GM10248 (cell line): ENCODE data around the gene HDAC4.

Source experiments
- CTCF ChIA-PET: fragments of 300-600 bp; sonication (Branson Sonifier 250); formaldehyde crosslinking; extraction: SDS; loops from one replicate; lab custom pipeline; 2021; ENCODE audit warnings: antibody characterized with exemption; lab: Yijun Ruan, JAX
- POLR2A ChIA-PET: fragments of 350-650 bp; sonication (Branson Sonifier 250); formaldehyde crosslinking; extraction: SDS; loops from one replicate; lab custom pipeline; 2020; ENCODE audit warnings: antibody characterized with exemption; lab: Yijun Ruan, JAX
- DNase-seq: peaks from one replicate; pipeline ENCODE4 v3.0.0; 2012; ENCODE audit errors: extremely low spot score
- CTCF ChIP-seq: IDR thresholded peaks from 2 replicates; pipeline ENCODE4 v1.5.1; 2012; ENCODE audit warnings: mild to moderate bottlenecking, low read depth; ENCODE audit errors: extremely low read depth, missing control alignments, control extremely low read depth

Gene HDAC4

GRCh38 chr2:239268082-239268481, 132.7 kb downstream of the HDAC4 start:
- CTCF ChIA-PET = interaction anchor here (0.7 to 2.0 kb wide), 7 partner anchors 9 to 753 kb away, joined by 3 to 10 read pairs (median 4); no protein-coding TSS in a partner anchor
- POLR2A ChIA-PET = interaction anchor here (1.2 kb wide), 1 partner anchor 133 kb away, joined by 4 read pairs; the partner anchor contains the start of gene HDAC4
- TF ChIP-seq CTCF = no peak
- no peak for DNase-seq

GRCh38 chr2:239267288-239267951, 133.4 kb downstream of the HDAC4 start:
- peak; percentile 49 for TF ChIP-seq CTCF
- DNase-seq = peak; percentile 85
- POLR2A ChIA-PET = interaction anchor here (1.2 kb wide), 1 partner anchor 134 kb away, joined by 4 read pairs; the partner anchor contains the start of gene HDAC4
- CTCF ChIA-PET = interaction anchor here (0.7 to 2.0 kb wide), 7 partner anchors 8 to 754 kb away, joined by 3 to 10 read pairs (median 4); no protein-coding TSS in a partner anchor

- CTCF ChIA-PET = interaction anchor here (0.8 to 2.0 kb wide), 6 partner anchors 13 to 114 kb away, joined by 3 to 10 read pairs (median 4); no protein-coding TSS in a partner anchor
- no peak for DNase-seq
- POLR2A ChIA-PET = interaction anchor here (1.2 kb wide), 1 partner anchor 134 kb away, joined by 4 read pairs; the partner anchor contains the start of gene HDAC4
- TF ChIP-seq CTCF = no peak
These were observed 134.0 kb downstream of the HDAC4 start for GRCh38 chr2:239266779-239267287.

GRCh38 chr2:239266434-239266766, 134.4 kb downstream of the HDAC4 start:
- CTCF ChIA-PET = interaction anchor here (0.8 to 2.0 kb wide), 5 partner anchors 13 to 124 kb away, joined by 3 to 10 read pairs (median 3); no protein-coding TSS in a partner anchor
- DNase-seq = no peak
- POLR2A ChIA-PET = no interaction called here
- TF ChIP-seq CTCF = no peak

- DNase-seq = no peak
- TF ChIP-seq CTCF = no peak
- ChIA-PET CTCF (interaction anchor here (0.8 to 2.0 kb wide), 6 partner anchors 14 to 123 kb away, joined by 3 to 10 read pairs (median 3); no protein-coding TSS in a partner anchor), POLR2A (no interaction called here)
These were observed 135.0 kb downstream of the HDAC4 start for GRCh38 chr2:239265681-239266433.
